HG03558 (cell line): ENCODE measurements around the gene SPINDOC.
"Not testable (repeated sequence)": the region's sequence is repeated elsewhere in the genome, so short reads cannot be mapped to it uniquely, and the experiment has no call there.

Source experiments
- ATAC-seq: cut with Tn5 transposase; IDR thresholded peaks from one replicate; pipeline ENCODE4 v1.9.1; 2021; ENCODE audit warnings: moderate number of reproducible peaks; ENCODE audit not compliant: unreplicated experiment; ENCODE audit errors: extremely low read depth

SPINDOC gene

DNA sequence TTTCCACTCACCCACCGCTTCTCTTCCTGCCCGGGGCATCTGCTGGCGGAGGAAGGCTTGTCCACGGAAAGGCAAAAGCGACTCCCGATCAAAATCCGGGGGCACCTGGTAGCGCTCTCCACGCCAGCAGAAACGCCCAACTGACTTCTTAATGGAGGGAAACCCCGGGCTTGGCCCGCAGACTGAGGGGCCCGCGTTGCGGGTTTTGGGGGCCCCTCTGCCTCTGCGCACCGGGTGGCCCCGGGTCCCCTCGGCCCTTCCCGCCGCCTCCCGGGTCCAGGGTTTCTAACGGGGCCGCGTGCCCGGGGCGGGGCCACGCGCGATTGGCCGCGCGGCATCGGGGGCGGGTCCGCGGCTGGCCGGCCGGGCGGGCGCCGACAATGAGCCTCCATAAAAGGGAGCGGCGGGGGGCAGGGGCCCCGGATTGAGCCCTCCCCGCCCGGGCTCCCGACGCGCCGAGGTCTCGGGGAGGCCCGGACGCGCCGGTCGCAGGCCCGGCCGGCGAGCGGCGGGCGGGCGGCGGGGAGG is at the start of gene SPINDOC:
Gene SPINDOC (plus strand): TSS at position 422 of the 528 bp plus-strand sequence. CDS start 231 bp downstream, outside the sequence.
- no peak for ATAC-seq

- ATAC-seq, result no peak
Measured at GRCh38 chr11:63763496-63764339, 49.5 kb upstream of the SPINDOC start.

DNA sequence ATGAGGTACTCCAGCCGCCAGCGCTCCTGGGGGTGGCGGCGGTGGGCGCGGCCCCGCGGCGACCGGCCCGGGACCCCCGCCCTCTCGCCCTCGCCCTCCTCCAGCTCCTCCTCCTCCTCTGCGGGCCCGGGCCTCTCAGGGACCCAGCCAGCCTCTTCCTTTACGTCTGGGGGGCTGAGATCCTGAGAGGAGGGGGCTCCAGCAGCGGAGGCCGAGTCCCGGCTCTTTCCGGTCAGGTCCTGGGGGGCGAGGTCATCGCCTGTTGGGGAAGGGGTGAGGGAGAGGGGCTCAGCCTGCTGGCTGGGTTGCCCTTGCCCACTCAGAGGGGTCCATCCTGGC is 48.9 kb upstream of the SPINDOC start:
- no peak for ATAC-seq

DNA sequence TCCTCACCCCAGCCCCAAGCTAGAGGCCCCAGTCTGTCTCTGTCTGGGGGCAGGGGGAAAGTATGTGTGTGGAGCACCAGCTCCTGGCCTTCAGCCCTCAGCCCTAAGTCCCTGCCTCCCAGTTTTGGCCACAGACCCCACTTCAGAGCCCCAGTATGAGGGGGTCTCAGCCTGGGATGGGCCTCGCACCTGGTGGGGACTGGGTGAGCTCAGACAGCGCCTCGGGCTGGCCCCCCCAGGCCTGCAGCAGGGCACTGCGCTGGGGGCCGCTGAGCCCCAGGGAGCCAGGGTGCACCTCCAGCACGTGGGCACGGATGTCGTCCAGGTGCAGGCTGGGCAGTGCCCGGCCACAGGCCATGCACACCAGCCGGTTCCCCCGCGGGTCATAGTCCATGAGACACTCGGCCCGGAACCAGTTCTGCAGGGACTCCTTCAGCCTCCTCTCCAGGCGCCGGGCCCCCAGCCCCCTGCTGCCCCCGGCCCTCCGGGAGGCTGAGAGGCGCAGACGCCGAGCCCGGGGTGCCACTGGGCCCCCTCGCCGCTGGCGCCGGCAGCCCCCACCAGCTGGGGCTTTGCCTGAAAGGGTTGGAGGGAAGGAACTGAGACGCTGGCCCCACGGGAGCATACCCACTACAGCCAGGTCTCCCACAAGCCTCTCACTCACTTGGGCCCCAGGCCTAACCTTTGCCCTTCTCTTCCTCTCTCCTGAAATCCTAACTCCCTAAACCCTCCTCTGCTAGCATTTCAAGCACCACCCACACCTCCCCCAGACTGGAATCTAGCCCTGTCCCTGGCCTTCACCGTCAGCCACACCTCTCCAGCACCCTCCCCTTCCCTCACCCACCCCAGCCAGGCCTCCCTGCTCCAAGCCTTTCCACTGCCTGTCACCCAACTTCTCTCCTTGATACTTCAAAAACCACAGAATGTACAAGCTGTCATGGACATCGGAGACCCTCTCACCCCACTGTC is 48.3 kb upstream of the SPINDOC start:
- no peak for ATAC-seq

- no peak for ATAC-seq
Measured at GRCh38 chr11:63765688-63766241, 47.5 kb upstream of the SPINDOC start.

- no peak for ATAC-seq
Measured at GRCh38 chr11:63766531-63767235, 46.6 kb upstream of the SPINDOC start.

- no peak for ATAC-seq
Measured at GRCh38 chr11:63767267-63767564, 46.0 kb upstream of the SPINDOC start.

DNA sequence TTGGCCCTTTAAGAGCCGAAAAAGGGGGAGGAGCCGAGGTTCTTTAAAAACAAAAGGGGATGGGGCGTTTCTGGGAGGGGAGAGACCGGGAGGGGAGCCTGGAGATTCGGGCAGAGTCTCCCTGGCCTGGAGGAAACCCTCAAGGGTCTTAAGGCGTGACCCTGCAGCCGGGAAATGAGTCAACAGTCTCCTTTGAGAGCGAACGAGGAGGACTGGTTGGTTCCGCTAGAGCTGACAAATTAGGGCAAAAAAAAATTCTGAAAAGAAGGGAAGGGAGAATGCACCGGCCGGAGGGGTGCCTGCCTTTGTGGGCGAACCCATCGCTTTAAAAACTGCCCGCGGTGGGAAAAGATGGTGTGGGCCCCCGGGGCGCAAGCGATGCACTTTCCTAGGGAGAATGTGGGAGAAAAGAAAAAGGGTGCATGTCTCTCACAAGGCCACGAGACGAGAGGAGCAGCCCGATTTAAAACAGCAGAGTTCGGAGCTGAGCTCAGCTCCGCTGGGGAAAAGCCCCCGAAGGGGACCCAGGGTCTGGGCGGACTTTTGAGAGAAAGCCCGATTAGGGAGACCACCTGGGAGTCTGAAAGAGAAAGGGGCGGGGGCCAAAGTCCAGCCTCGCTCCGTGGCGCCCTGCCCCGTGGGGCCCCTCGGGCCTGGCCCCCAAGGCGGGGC is 45.6 kb upstream of the SPINDOC start:
- ATAC-seq, result no peak

DNA sequence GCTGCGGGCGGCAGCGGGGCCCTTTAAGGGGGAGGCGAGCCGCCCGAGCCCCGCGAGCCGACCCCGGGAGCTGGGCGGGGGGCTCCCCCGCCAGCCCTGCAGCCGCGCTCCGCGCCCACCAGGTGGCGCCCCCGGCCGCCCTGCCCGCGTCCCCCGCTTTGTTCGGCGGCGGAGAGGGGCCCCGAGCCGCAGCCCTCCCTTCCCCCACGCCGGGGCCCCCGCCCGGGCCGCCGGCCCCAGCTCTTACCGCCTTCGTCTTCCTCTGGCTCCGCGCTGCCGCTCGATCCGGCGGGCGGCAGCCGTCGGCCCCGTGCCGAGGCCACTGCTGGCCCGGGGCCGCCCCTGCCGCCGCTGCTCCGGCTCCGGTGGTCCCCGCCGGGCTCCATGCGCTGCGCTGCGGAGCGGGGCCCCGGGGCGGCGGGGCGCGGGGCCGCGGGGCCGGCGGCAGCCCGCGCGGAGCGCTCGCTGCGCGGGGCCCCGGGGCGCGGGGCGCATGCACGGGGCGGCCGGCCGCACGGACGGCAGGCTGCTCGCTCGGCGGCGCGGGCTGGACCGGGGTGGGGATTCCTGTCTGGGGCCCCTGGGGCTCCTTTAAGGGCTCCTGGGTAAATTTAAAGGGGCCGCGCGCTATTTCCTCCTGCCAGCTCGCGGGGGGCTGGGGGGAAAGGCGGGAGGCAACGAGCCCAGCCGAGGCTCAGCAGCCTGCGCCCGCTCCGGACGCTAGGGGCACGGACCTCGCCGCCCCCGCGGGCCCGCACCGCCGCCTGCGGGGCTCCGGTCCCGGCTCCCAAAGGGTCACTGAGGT is 44.8 kb upstream of the SPINDOC start, which contains the start of gene ZFTA:
Gene ZFTA (minus strand): TSS at position 539 of the 805 bp plus-strand sequence. CDS start 153 bp downstream, at position 386.
- ATAC-seq, result no peak

GRCh38 chr11:63769042-63769713 is 44.1 kb upstream of the SPINDOC start:
- ATAC-seq, result no peak

GRCh38 chr11:63769714-63770455 is 43.4 kb upstream of the SPINDOC start:
- ATAC-seq, result no peak

GRCh38 chr11:63770763-63771162 is 42.5 kb upstream of the SPINDOC start:
- no peak for ATAC-seq

- ATAC-seq, result not testable (repeated sequence)
Measured at GRCh38 chr11:63771741-63772318, 41.4 kb upstream of the SPINDOC start.

DNA sequence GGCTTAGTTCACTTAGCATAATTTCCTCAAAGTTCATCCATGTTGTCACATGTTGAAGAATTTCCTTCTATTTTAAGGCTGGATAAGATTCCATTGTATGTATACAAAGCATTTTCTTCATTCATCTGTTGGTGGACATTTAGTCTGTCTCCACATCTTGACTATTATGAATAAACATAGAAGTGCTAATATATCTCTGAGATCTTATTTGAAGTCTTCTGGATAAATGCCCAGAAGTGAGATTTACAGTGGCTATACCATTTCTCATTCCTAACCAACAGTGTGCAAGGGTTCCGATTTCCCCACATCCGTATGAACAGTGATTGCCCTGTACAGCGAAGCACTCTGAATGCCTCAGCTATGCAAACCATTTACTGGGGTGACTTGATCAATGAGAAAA is 38.1 kb upstream of the SPINDOC start:
- no peak for ATAC-seq

DNA sequence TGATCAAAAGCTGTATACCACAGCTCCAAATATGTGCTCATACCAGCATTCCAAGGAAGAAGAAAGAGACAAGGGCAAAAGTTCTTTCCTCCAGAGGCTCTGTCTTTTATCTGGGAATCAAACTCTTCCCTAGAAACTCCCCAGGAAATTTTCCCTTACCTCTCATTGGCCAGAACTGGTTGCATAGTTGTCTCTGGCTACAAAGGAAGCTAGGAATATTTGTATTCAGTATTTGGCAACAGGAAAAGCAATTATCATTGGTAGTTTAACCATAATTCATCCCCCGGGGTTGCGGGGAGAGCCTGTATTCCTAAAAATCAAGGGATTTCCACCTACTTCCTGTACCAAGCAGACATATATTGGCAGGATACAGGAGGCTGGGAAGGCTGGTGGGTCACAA is 34.2 kb upstream of the SPINDOC start:
- no peak for ATAC-seq

DNA sequence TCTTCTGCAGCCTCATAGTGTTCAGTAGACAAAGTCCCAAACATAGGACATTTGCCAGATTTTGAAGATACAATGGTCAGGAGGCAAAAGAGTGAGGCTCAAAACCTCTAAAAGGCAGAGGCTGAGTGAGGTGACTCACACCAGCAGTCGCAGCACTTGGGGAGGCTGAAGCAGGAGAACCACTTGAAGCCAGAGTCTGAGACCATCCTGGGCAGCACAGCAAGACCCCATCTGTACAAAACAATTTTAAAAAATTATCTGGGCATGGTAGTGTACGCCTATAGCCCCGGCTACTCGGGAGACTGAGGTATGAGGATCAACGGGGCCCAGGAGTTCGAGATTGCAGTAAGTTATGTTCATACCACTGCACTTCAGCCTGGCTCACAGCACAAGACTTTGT is 30.5 kb upstream of the SPINDOC start:
- ATAC-seq, result no peak

- no peak for ATAC-seq
Measured at GRCh38 chr11:63783925-63784592, 29.2 kb upstream of the SPINDOC start.
